Trophoblast cell (in vitro differentiated cells and primary cell): ENCODE measurements around the gene RAP1GAP.
A peak's percentile ranks its signal among the peaks of the same experiment; 100 is the strongest.

Source experiments
- DNase-seq, 2 donors: peaks; one replicate each; pipeline ENCODE4 v3.0.0-alpha.2; 2016
- H2AFZ ChIP-seq: 2 replicates; pipeline ENCODE4 v1.6.1; 2013; ENCODE audit warnings: low read length, moderate library complexity, mild to moderate bottlenecking; ENCODE audit not compliant: insufficient read depth, poor library complexity
- H2AK5ac ChIP-seq: 2 replicates; pipeline ENCODE4 v1.6.1; 2013; ENCODE audit warnings: mild to moderate bottlenecking, low read length
- H2BK120ac ChIP-seq: 2 replicates; pipeline ENCODE4 v1.6.1; 2013; ENCODE audit warnings: low read length, mild to moderate bottlenecking, moderate library complexity; ENCODE audit not compliant: insufficient read depth, poor library complexity
- H2BK12ac ChIP-seq: 2 replicates; pipeline ENCODE4 v1.6.1; 2013; ENCODE audit warnings: mild to moderate bottlenecking, low read length, moderate library complexity
- H2BK5ac ChIP-seq: 2 replicates; pipeline ENCODE4 v1.6.1; 2013; ENCODE audit warnings: low read length, low read depth, moderate library complexity, mild to moderate bottlenecking; ENCODE audit not compliant: poor library complexity
- H3K14ac ChIP-seq: 2 replicates; pipeline ENCODE4 v1.6.1; 2013; ENCODE audit warnings: mild to moderate bottlenecking, low read length
- H3K18ac ChIP-seq: 2 replicates; pipeline ENCODE4 v1.6.1; 2013; ENCODE audit warnings: mild to moderate bottlenecking, low read length
- H3K23ac ChIP-seq: 2 replicates; pipeline ENCODE4 v1.6.1; 2013; ENCODE audit warnings: low read length
- H3K27ac ChIP-seq: 2 replicates; pipeline ENCODE4 v1.5.1; 2013; ENCODE audit warnings: low read depth, mild to moderate bottlenecking, inconsistent platforms, low read length, moderate library complexity
- H3K27me3 ChIP-seq: 2 replicates; pipeline ENCODE4 v1.6.1; 2013; ENCODE audit warnings: inconsistent platforms, mild to moderate bottlenecking, low read length, moderate library complexity; ENCODE audit not compliant: insufficient read depth
- H3K36me3 ChIP-seq, 2 experiments: 1 replicate in 1 of 2; 2 replicates in 1 of 2; pipeline ENCODE4 v1.6.1; 2013; ENCODE audit warnings: low read length in 2 of 2, mild to moderate bottlenecking in 2 of 2, moderate library complexity in 1 of 2; ENCODE audit not compliant: insufficient read depth in 2 of 2, control insufficient read depth in 1 of 2
- H3K4ac ChIP-seq: 2 replicates; pipeline ENCODE4 v1.6.1; 2013; ENCODE audit warnings: low read depth, mild to moderate bottlenecking, low read length, moderate library complexity
- H3K4me1 ChIP-seq, 2 experiments: 1 replicate in 1 of 2; 2 replicates in 1 of 2; pipeline ENCODE4 v1.6.1; 2013; ENCODE audit warnings: low read length in 2 of 2, mild to moderate bottlenecking in 2 of 2, moderate library complexity in 1 of 2; ENCODE audit not compliant: insufficient read depth in 2 of 2, control insufficient read depth in 1 of 2
- H3K4me2 ChIP-seq: 2 replicates; pipeline ENCODE4 v1.6.1; 2013; ENCODE audit warnings: inconsistent platforms, mild to moderate bottlenecking, low read length, moderate library complexity
- H3K4me3 ChIP-seq: 2 replicates; pipeline ENCODE4 v1.5.1; 2013; ENCODE audit warnings: mild to moderate bottlenecking, low read depth, low read length, inconsistent platforms
- H3K79me1 ChIP-seq: one replicate; pipeline ENCODE4 v1.6.1; 2013; ENCODE audit warnings: low read length
- H3K79me2 ChIP-seq: 2 replicates; pipeline ENCODE4 v1.6.1; 2013; ENCODE audit warnings: low read length, mild to moderate bottlenecking; ENCODE audit not compliant: control insufficient read depth, insufficient read depth, poor library complexity
- H3K9ac ChIP-seq: 2 replicates; pipeline ENCODE4 v1.6.1; 2013; ENCODE audit warnings: mild to moderate bottlenecking, low read length
- H3K9me3 ChIP-seq: 2 replicates; pipeline ENCODE4 v1.6.1; 2013; ENCODE audit warnings: low read depth, mild to moderate bottlenecking, control low read depth, inconsistent platforms, low read length; ENCODE audit not compliant: insufficient read depth
- H4K12ac ChIP-seq: 2 replicates; pipeline ENCODE4 v1.6.1; 2013; ENCODE audit warnings: low read depth, mild to moderate bottlenecking, low read length, moderate library complexity
- H4K8ac ChIP-seq: 2 replicates; pipeline ENCODE4 v1.6.1; 2013; ENCODE audit warnings: low read depth, mild to moderate bottlenecking, low read length, moderate library complexity
- H4K91ac ChIP-seq: one replicate; pipeline ENCODE4 v1.6.1; 2013; ENCODE audit warnings: low read depth, mild to moderate bottlenecking, low read length, moderate library complexity
- WGBS: extraction: QIAGEN DNeasy Blood & Tissue Kit; methylation state at CpG from one replicate; pipeline ENCODE4 v1.1.7; 2013; ENCODE audit warnings: missing lambda C conversion rate; ENCODE audit not compliant: insufficient read length, insufficient coverage; ENCODE audit errors: extremely low coverage; 5-methylcytosine and 5-hydroxymethylcytosine counted together

Gene RAP1GAP

GRCh38 chr1:21653744-21654100 lies 15.4 kb downstream of the RAP1GAP start:
- WGBS = no CpG with 5 or more reads among the region's 6 CpGs
- Histone ChIP-seq H3K36me3 (no peaks in the 10 kb centered on the region), H3K27ac (no peak overlapping the region), H2AFZ (no peak overlapping the region), H3K23ac (no peak overlapping the region), H3K79me2 (no peaks in the 10 kb centered on the region), H2BK5ac (no peak overlapping the region), H2BK120ac (no peak overlapping the region), H2AK5ac (no peak overlapping the region), H3K27me3 (peaks cover 21% of the 10 kb centered on the region), H3K9me3 (peaks cover 8% of the 10 kb centered on the region), H3K14ac (no peak overlapping the region), H4K91ac (no peak overlapping the region), H3K4me1 (peaks cover 3 to 5% of the 10 kb centered on the region in 2 experiments), H4K8ac (no peak overlapping the region), H3K4me2 (no peak overlapping the region), H3K79me1 (no peaks in the 10 kb centered on the region), H3K9ac (no peak overlapping the region), H4K12ac (no peak overlapping the region), H2BK12ac (no peak overlapping the region), H3K4me3 (no peak overlapping the region), H3K18ac (no peak overlapping the region), H3K4ac (no peak overlapping the region)
- no peak for DNase-seq

GRCh38 chr1:21652937-21653743 lies 16.0 kb downstream of the RAP1GAP start:
- Histone ChIP-seq H3K4me1 (peaks cover 3 to 5% of the 10 kb centered on the region in 2 experiments), H3K4me2 (no peak overlapping the region), H3K4ac (no peak overlapping the region), H4K91ac (no peak overlapping the region), H2BK120ac (no peak overlapping the region), H4K8ac (no peak overlapping the region), H3K9ac (no peak overlapping the region), H4K12ac (no peak overlapping the region), H3K14ac (no peak overlapping the region), H2AFZ (no peak overlapping the region), H3K23ac (no peak overlapping the region), H3K36me3 (no peaks in the 10 kb centered on the region), H3K4me3 (no peak overlapping the region), H2AK5ac (no peak overlapping the region), H3K27me3 (peaks cover 21% of the 10 kb centered on the region), H2BK12ac (no peak overlapping the region), H3K79me1 (no peaks in the 10 kb centered on the region), H3K9me3 (peaks cover 8% of the 10 kb centered on the region), H3K18ac (no peak overlapping the region), H3K79me2 (no peaks in the 10 kb centered on the region), H2BK5ac (no peak overlapping the region), H3K27ac (no peak overlapping the region)
- WGBS = no CpG with 5 or more reads among the region's 10 CpGs
- no peak for DNase-seq

GRCh38 chr1:21652101-21652936 lies 16.8 kb downstream of the RAP1GAP start:
- DNase-seq = no peak
- no peaks in the 10 kb centered on the region for H3K79me1 ChIP-seq
- H3K79me2 ChIP-seq = no peaks in the 10 kb centered on the region
- H4K12ac ChIP-seq = no peak overlapping the region
- no peak overlapping the region for H3K27ac ChIP-seq
- WGBS = no CpG with 5 or more reads among the region's 39 CpGs
- no peak overlapping the region for H2AK5ac ChIP-seq
- H3K4me1 ChIP-seq = peaks cover 3 to 5% of the 10 kb centered on the region in 2 experiments
- H4K8ac ChIP-seq = no peak overlapping the region
- H3K18ac ChIP-seq = no peak overlapping the region
- no peaks in the 10 kb centered on the region for H3K36me3 ChIP-seq
- H3K14ac ChIP-seq = no peak overlapping the region
- H3K27me3 ChIP-seq = peaks cover 21% of the 10 kb centered on the region
- H2BK12ac ChIP-seq = no peak overlapping the region
- H3K4me3 ChIP-seq = no peak overlapping the region
- no peak overlapping the region for H3K4ac ChIP-seq
- no peak overlapping the region for H4K91ac ChIP-seq
- H3K9me3 ChIP-seq = peaks cover 8% of the 10 kb centered on the region
- H2BK5ac ChIP-seq = no peak overlapping the region
- H3K4me2 ChIP-seq = no peak overlapping the region
- no peak overlapping the region for H2AFZ ChIP-seq
- no peak overlapping the region for H3K9ac ChIP-seq
- H3K23ac ChIP-seq = no peak overlapping the region
- H2BK120ac ChIP-seq = no peak overlapping the region

GRCh38 chr1:21651214-21652042 lies 17.7 kb downstream of the RAP1GAP start:
- DNase-seq = peak in 1 of 2 donors; percentile 45
- no peak overlapping the region for H3K14ac ChIP-seq
- no peak overlapping the region for H2BK120ac ChIP-seq
- H2AFZ ChIP-seq = no peak overlapping the region
- no peak overlapping the region for H2BK5ac ChIP-seq
- H3K79me2 ChIP-seq = no peaks in the 10 kb centered on the region
- H3K23ac ChIP-seq = no peak overlapping the region
- H3K4me2 ChIP-seq = peak overlapping the region; percentile 55
- H2AK5ac ChIP-seq = no peak overlapping the region
- H3K9ac ChIP-seq = no peak overlapping the region
- H3K4ac ChIP-seq = no peak overlapping the region
- H2BK12ac ChIP-seq = no peak overlapping the region
- H3K27me3 ChIP-seq = peaks cover 21% of the 10 kb centered on the region
- peaks cover 5% of the 10 kb centered on the region for H3K9me3 ChIP-seq
- peaks cover 3 to 5% of the 10 kb centered on the region in 2 experiments for H3K4me1 ChIP-seq
- no peak overlapping the region for H3K18ac ChIP-seq
- no peak overlapping the region for H4K8ac ChIP-seq
- H3K36me3 ChIP-seq = no peaks in the 10 kb centered on the region
- H3K27ac ChIP-seq = no peak overlapping the region
- no peaks in the 10 kb centered on the region for H3K79me1 ChIP-seq
- no CpG with 5 or more reads among the region's 80 CpGs for WGBS
- no peak overlapping the region for H4K12ac ChIP-seq
- H3K4me3 ChIP-seq = peak overlapping the region; percentile 56
- no peak overlapping the region for H4K91ac ChIP-seq
